ENCODE data around the gene DPP6.

The DPP6 gene

DNA sequence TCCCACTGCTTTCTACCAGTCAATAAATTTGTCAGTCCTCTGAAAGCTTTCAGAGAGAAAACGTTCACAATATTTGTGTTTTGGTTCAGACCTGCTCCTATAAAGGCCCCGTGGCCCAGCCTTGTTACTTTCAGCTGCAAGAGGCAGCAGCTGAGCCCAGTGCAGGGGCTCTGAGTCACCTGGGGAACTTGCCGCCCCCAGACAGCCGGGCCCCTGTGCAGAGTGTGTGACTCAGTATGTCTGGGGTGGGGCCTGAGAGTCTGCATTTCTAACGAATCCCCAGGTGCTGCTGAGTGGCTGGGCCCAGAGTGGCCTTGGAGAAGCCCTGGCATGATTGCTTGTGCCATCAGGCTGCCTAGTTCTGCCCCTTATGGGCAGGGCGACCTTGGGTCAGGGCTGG lies 647.2 kb downstream of the DPP6 start:
- no peak for DNase-seq (ENCODE audit: low read depth)

DNA sequence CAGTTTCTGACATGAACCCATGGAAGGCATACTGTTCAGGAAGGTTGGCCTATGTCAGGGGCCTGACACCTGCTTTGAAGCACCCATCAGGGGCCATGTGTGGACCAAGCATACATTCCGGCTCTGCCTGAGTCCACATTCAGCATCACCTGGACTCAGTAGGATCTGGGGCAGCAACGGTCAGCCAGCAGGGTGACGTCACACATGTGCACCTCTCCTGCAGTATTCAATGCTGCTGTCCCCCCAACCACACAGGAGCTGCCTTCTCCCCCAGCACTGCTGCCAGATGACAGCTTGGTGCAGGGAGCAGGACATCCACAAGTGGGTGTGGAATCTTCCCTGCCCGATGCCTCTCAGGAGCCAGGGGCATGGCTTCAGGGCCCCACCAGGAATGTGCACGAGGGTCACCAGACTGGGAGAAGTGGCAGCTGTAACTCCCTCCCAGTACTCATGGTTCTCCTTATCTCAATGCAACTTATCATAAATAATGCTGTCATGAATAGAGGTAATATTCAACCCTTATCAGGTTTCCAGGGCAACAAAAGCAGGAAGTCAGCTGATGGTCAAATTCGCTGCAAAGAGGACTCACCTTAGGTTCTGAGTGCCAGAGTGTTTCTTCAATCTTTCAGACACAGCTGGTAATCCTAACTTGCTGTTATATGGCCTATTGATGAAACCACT lies 657.8 kb downstream of the DPP6 start:
- no peak for DNase-seq (ENCODE audit: low read depth)

DNA sequence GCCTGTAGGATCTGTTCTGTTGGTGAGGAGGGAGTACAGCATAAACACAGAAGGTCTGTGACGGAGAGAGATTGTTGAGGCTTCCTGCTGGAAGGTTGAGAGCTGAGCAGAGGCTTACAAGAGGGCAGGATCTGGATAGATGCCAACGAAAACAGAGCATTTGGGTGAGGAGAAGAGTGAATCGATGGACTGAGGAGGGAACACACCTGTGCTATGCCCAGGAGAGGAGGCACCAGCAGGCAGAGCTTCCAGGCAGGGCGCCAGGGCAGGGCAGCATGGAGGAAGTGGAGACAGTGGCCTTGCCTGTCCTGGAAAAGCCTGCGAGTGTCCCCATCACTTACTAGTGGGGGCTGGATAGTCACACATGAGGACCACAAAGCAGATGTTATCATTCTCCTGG lies 667.8 kb downstream of the DPP6 start:
- DNase-seq (ENCODE audit: low read depth): no peak

DNA sequence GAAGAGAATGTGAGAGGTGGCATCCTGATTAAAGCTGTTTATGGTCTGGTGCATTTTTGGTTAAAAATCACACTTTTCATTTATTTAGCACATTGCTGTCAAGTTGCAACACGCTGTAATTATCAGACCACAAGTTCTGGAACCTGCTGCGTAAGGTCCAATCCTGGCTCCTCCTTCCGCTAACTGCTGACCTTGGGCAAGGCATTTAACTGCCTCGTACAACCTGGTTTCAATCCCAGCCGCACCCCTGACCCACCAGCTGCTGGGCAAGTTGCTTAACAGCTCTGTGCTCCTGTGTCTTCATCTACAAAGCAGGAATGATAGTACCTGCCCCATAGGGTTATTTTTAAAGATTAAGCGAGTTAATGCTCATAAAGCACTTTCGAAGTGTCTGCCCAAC lies 668.9 kb downstream of the DPP6 start:
- no peak for DNase-seq (ENCODE audit: low read depth)

DNA sequence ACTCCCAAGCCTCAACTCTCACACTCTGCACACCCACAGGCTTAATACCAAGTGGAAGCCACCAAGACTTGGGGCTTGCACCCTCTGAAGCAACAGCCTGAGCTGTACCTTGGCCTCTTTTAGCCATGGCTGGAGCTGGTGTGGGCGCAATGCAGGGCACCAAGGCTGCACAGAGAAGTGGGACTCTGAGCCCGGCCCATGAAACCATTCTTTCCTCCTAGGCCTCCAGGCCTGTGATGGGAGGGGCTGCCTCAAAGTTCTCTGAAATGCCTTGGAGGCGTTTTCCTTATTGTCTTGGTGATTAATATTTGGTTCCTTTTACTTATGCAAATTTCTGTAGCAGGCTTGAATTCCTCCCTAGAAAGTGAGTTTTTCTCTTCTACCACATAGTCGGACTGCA lies 674.2 kb downstream of the DPP6 start:
- no peak for DNase-seq (ENCODE audit: low read depth)

DNA sequence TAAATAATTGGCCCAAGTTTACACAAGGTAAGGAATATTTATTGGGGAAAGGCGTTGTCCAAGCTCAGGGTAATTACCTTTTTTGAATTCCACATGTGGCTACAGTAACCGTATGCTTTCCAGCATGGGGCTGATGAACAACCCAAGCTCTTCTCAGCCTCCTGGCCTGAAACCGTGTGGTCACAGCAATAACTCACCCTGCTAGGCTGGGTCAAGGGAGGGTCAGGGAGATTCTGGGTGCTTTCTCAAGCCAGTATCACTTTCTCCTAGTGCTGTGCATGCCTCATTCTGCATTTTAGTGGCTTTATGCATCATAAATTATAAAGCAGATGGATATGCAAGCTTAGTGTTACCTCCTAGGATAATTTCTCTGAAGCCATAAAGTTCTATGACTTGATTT lies 676.9 kb downstream of the DPP6 start:
- DNase-seq (ENCODE audit: low read depth): no peak

DNA sequence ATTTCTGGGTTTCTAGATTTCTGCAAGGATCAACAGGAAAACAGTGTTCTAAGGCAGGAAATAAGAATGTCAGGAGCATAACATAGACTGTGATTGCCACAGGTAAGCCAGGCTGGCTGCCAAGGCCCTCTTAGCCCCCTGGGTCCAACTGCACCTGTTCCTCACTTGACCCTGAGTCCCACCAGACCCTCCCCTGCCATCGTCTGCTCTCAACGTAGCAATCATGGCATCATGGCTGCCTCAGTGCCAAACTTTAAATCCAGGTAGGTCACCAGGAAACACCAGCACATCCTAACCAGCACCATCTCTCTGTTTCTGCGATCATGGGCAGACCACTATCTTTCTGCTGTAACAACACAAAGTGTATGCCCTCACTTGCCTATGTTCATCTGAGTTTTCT lies 683.6 kb downstream of the DPP6 start:
- no peak for DNase-seq (ENCODE audit: low read depth)

DNA sequence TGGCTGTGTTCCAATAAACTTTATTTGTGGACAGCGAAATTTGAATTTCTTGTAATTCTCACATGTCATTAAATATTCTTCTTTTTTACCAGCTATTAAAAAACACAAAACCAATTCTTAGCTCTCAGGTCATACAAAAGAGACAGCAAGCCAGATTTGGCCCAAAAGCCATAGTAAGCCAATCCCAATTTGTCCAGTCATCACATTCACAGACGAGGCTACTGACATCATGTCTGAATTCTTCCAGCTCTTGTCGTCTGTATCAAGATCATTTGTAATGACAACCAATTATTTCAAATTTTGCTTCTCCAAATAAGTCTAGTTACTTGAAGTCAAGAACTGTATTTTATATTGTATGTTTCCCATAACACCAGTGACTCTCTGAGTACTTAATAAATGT lies 684.2 kb downstream of the DPP6 start:
- DNase-seq (ENCODE audit: low read depth): no peak

DNA sequence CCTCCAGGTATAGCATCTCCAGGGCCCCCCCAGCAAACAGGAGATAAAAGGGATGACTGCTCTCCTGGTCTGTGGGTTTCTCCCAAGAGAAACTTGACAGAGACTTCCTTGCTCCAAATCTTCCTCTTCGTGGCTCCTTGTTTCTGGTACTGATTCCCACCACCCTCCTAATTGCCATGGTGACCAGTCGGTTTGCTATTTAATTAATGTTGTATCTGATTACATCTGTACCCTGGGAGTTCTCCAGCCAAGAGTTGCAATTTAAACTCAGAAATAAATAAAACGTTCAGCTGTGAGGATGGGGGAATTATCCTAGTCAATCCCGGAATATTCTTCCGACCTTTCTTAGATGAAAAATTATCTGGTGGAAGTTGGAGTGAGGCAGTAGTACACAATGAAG lies 686.0 kb downstream of the DPP6 start:
- DNase-seq (ENCODE audit: low read depth): no peak

DNA sequence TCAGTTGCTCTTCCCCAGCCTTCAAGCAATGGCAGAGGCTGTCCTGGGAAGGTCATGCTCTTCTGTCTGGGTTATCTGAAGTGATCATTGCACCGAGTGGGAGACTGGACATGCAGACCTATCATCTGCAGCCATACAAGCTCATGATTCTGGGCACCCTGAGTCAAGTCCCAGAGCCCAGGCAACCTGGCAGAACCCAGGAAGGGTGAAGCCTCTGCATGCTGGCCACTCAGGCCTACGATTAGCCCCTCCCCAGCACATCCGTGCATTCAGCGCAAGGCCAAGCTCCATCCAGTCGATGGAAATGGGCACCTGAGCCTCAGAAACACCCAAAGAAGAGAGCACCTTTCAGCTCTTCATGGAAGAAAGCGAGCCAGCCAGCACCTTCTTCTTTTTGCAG lies 688.9 kb downstream of the DPP6 start:
- no peak for DNase-seq (ENCODE audit: low read depth)

DNA sequence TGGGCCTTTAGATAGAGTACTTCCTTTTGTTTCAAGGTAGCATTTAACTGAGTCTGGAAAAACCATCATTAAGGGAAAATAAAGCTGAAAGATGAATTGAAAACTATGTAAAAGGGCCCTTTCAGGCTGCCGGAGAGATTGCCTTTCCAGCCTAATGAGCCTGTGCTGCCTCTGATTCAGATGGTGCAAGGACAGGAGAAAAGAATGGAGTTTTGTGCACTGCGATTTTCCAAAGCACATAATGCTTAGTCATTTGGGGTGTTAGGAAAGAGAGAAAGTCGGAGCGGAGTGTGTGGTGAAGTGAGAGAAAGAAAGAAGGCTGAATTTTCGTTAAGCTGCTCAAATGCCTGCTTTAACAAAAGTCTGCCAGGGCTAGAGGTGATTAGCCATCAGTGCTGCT lies 691.0 kb downstream of the DPP6 start:
- DNase-seq (ENCODE audit: low read depth): no peak

DNA sequence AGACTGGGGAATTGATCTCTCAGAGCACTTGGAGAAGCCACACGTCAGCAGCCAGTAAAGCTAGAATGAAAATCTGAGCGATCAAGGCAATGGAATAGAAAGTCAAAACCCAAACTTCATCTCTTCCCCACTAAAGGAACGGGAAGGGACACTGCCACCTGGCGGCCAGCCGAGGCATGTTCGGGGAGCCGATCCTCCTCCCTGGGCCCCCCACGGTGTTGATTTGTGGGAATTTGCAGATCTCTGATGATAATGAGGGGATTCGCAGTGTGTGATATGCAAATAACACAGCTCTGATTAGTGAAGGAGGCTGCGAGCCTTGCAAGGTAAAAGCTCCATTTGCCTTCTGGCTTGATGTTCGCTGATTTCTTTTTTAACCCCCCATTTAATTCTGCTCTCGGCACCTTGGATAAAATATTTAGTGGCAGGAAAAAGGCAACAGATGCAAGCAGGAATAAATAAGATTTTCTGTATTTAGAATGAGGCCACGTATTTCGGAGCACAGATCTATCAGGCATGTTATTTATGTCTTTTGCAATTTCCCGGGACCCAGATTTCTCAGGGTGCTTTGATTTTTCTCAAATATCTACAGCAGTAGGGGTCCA lies 692.2 kb downstream of the DPP6 start:
- DNase-seq (ENCODE audit: low read depth): no peak

DNA sequence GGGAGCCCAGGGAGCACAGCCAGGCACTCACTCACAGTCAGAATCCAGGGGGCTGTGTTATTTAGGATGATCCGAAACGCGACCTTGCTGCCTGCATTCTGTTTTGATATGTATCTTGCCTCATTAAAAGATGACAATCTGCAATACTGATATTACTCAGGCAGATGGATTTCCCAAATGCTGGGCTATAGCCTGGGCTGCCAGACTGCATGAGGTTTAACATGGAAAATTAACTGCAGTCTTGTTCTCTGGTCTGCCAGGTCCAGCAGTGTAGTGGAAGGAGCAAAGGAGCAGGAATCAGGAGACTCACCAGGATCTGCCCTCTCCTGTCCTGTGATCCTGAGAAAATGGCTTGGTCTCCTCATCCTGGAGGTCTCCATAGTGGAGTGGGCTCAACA lies 692.7 kb downstream of the DPP6 start:
- DNase-seq (ENCODE audit: low read depth): no peak

DNA sequence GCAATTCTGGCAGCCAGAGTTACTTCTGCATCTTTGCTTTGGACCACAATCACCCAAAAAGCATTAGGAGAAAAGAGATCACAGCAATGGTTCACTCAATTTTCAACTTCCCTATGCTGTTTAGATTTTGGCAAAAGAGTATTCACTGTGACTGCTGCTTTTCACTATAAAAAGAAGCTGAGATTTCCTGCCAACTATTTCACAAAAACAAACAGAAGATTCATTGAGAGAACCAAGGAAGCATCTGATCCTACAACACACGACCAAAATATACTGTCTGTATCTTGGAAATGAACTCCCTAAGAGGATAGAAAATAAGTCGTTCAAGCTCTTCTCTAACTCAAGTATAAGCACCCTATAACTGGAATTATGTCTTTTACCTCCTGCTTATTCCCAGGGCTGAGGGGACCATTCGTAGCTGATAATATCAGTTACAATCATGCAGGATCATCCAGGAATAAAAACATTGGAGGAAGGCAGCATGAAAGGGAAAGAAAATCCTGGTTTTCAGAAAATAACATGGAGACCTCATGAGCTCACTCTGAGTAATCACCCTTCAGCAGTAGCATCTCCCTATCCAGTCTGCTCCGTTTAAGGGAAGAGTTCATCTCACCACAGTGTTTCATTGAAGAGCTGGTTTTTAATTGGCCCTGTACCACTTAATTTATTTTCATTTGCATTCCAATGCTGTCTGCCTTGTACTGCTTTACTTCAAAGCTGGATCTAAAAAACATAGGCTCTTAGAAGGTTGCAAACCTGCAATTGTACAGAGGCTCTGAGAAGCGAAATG lies 694.6 kb downstream of the DPP6 start:
- no peak for DNase-seq (ENCODE audit: low read depth)

DNA sequence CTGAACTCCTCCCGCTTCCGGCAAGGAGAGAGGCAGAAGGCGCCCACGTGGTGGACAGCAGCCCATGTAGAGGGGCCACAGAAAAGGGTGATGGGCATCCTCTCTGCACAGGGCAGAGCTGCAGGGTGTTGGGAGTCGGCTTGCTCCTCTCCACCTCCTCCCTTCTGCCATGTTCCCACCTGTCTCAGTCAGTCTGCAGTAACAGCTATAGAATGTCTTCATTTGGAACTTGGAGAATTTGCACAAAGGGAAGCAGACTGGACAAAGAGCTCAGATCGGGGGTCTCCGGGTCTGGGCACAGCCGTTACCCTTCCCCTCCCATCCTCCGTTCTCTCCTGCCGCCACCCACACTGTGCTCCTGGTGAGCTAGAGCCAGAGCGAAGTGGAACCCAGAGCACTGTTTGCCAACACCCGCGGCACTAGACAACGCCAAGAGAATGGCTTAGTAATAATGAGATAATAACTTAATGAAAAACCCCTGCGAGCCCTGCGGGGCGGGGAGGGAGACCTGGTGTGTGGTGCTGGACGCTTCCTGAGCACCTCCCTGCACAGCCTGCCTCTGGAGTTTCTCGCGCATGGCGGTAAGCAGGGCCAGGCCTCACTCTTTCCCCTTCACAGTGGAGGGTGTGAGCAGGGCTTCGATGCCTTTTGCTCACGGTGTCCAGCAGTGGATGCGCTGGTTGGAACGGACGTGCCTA lies 696.0 kb downstream of the DPP6 start:
- no peak for DNase-seq (ENCODE audit: low read depth)

DNA sequence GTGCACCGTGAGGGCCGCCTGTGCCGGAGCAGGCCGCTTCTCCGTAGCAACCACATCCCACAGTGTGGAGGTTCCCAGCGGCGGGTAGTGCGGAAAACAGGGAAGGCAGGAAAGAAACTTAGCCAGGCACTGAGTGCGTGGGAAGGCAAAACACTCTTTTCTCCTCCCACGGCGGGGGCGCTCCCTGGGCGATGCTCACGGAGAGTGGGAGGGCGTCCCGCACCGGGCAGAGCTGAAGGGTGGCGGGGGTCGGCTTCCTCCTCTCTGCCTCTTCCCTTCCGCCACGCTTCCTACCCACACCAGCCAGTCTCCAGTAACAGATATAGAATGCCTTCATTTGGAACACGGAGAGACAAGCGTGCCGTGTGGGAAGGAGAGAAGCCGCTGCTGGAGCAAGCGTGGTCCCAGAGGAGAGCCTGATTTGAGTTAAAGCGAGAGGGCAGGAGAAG lies 698.2 kb downstream of the DPP6 start:
- no peak for DNase-seq (ENCODE audit: low read depth)

DNA sequence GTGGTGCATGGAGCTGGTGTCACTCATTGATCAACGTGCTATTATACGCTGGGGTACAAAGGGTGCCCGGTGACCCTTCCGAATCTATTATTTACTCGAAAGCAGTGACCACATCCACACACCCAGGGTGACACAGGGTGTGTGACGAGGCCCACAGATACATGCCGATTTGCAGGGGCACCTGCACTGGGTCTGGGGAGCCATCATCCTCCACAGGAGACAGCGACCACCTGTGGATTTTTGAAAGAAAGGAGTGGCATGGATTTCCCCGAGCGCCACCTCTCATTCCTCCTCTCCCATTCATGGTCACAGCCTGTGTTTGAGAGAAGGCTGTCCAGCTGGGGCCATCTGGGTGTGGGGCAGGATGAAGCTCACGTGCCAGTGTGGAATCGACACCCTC lies 701.0 kb downstream of the DPP6 start:
- no peak for DNase-seq (ENCODE audit: low read depth)

DNA sequence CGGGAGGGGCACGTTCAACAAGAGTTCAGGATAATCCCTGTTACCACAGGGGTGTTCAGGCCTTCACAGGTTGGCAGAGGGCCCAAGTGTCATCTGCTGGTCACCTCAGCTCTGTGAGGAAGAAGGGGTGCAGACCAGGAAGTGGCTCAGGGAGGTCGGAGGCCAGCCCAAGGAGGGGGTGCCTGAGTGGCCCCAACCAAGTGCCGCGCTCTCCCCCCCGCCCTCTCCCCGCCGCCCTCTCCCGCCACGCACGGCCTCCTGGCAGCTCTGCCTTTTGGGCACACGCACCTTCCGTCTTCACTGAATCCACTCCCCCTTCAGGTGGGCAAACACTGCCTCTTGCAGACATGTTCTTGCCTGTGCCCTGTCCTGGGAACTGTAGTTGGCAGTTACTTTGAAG lies 705.6 kb downstream of the DPP6 start:
- DNase-seq (ENCODE audit: low read depth): no peak

DNA sequence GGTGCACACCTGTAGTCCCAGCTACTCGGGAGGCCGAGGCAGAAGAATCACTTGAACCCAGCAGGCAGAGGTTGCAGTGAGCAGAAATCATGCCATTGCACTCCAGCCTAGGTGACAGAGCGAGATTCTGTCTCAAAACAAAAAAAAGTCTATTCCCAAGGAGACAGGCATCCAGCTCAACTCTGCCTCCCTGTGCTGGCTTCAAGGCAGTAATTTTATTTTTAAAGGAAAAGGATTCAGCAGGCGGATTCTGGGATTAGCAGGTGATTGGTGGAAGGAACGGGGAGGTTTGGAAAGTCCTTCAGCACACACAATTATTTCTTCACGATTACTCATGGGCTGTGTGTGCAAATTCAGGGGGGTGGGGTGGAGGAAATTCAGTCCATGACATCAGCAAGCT lies 707.8 kb downstream of the DPP6 start:
- DNase-seq (ENCODE audit: low read depth): no peak

DNA sequence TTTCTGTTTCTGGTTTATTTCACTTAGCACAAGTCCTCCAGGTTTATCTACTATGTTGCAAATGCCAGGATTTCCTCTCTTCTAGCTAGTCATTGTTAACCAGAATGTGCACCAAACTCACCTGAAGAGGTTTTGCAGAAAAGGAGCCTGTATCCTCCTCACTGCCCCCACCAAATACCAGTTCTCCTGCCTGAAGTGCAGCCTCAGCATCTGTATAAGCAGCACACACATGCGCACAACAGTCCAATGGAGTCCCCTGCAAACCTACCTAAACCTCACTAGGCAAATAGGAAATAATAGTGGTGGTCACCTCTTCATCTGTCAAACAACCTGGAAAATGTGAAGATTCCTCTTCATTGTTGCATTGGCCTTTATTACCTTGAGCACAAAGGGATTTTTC lies 712.9 kb downstream of the DPP6 start:
- DNase-seq (ENCODE audit: low read depth): no peak

DNA sequence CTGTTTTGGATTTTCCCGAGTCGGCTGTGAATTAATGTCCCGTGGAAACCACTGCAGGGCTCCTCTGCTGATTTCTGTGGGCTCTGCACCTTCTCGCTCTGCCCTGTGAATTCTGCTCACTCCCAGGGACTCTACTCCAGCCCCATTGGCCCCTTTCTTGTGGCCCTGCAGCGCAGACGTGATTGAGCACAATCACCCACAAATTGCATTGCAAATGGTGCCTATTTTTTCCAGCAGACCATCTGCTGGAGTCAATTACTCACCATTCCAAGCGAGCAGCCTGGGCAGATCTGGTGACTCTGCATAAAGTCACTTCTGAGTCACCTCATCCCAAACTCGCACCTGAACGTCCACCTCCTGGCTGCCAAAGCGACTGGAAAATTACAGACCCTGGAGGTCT lies 714.9 kb downstream of the DPP6 start:
- no peak for DNase-seq (ENCODE audit: low read depth)

DNA sequence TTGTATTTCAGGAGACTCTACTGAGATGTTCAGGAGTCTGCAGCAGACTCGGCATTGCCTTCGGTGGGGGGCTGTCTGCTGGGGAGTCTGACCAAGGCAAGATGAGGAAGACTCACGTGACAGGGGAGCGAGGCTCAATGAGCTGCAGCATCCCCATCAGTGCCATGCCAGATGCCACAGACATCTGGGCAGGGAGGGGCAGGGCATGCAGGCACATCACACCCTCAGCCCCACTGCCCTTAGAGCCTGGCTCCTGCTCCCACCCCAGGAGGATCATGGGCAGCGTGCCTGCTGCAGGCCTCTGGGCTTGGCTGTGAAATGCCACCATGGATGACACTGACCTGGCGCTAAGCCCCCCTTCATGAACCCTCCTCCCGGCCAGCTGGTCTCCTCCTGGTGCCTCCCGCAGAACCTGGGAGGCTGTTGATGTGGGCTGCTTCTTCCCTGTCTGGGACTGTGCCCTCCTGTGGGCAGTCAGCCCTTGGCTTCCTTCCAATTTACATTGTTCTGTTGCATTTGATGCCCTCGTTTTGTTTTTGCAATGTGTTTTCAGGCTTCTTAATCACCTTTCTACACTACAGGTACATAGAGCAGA lies 715.7 kb downstream of the DPP6 start:
- no peak for DNase-seq (ENCODE audit: low read depth)

DNA sequence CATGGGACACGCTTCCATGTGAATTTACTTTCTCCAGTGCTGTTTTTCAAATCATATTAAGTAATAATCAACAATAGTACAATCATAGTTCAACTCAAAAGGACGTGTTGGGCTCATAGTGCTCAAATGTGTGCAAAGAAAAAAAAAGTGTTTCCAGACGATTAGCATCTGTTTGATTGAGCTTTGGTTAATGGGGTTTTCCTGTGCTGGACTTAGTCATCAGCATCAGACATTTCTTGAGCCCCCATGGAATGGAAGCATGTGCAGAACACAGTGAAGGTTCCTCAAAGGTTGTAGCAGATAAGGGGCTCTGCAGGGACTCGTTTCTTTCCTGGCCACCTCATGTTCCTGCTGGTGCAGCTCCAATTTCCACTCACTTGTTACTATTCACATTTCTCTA lies 716.8 kb downstream of the DPP6 start:
- DNase-seq (ENCODE audit: low read depth): no peak

All from GM04503 (cell line).